Measurements from ENCODE around the gene FAM174B.

FAM174B gene

DNA sequence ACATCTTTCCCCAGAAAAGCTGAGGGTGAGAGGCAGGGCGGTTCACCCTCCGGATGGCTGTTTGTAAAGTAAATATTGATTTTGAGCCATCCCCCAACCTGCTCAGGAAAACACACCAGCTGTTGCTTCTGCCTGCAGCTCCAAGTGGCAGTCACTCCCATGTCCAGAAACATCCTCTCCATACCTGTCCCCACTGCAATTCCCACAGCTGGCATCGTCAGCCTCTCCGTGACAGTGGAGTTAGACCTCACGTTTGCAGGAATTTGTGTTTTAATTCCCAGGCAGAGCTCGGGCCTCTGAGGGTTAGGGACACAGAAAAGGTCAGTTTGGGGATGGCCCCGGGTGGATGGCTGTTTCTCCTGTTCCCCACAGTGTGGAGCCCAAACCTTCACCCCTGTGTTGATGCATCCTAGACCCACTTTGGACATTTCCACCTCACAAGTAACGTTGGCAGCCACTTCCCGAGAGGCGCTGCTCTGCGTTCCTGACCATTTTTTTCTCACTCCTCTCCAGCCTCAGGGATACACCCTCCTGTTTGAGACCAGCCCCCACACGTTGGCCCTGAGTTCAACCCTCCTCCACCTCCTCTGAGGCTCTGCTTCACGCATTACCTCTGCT, 11.8 kb upstream of the FAM174B start:
- H3K4me3 ChIP-seq (ENCODE audit: low read depth, low read length) = no peak overlapping the region
- TF ChIP-seq, protein P1, sequence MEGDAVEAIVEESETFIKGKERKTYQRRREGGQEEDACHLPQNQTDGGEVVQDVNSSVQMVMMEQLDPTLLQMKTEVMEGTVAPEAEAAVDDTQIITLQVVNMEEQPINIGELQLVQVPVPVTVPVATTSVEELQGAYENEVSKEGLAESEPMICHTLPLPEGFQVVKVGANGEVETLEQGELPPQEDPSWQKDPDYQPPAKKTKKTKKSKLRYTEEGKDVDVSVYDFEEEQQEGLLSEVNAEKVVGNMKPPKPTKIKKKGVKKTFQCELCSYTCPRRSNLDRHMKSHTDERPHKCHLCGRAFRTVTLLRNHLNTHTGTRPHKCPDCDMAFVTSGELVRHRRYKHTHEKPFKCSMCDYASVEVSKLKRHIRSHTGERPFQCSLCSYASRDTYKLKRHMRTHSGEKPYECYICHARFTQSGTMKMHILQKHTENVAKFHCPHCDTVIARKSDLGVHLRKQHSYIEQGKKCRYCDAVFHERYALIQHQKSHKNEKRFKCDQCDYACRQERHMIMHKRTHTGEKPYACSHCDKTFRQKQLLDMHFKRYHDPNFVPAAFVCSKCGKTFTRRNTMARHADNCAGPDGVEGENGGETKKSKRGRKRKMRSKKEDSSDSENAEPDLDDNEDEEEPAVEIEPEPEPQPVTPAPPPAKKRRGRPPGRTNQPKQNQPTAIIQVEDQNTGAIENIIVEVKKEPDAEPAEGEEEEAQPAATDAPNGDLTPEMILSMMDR (IDR thresholded peaks at IDR 0.05; ENCODE audit: low read depth, low read length, missing control alignments) = no peak
- in situ Hi-C loops (cut with HindIII; ENCODE audit: low sequenced_read_pairs) = no loop called here
- no peak for DNase-seq (ENCODE audit: low read depth)

DNA sequence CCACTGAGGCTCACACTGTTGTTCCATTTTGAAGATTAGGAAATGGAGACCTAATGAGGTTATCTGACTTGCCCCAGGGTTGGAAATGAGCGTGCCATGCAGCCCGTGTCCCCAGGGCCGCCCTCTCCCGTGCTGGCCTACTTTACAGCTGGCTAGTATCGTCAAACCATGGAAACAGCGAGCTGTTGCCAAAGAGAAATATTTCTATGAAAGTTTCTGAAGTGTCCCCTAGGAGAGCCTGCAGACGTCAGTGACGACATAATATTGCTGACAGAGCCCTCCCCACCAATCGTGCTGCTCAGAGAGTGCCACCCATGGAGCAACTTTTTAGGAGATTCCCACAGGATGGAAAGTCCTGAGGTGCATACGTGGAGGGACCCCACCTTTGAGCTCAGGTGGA, 11.2 kb upstream of the FAM174B start:
- H3K4me3 ChIP-seq (ENCODE audit: low read depth, low read length) = no peak overlapping the region
- in situ Hi-C loops (cut with HindIII; ENCODE audit: low sequenced_read_pairs) = no loop called here
- no peak for DNase-seq (ENCODE audit: low read depth)
- TF ChIP-seq, protein P1 (IDR thresholded peaks at IDR 0.05; ENCODE audit: low read depth, low read length, missing control alignments) = no peak

DNA sequence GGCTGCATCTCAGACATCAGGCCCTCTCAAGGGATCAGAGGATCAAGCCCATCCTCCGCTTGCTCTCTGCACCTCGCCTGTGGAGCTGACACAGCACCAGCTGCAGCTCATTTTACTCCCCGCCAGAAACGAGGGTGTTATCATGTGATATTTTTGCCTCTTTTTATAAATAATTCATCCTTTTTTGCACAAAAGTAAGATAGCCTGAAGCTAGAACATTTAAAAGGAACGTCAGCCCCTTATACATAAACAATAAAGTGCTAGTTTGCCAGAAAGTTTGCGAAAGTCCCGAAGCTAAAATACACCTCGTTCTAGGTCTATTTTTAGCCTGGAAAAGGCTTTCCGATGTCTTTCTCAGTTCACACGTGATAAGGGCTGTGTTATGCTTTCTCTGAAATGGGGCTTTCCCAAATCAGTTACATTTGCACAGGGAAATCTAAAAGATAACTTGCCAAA, 9.6 kb upstream of the FAM174B start:
- DNase-seq (ENCODE audit: low read depth) = no peak
- TF ChIP-seq, protein P1 (IDR thresholded peaks at IDR 0.05; ENCODE audit: low read depth, low read length, missing control alignments) = no peak
- in situ Hi-C loops (cut with HindIII; ENCODE audit: low sequenced_read_pairs) = no loop called here
- H3K4me3 ChIP-seq (ENCODE audit: low read depth, low read length) = no peak overlapping the region

DNA sequence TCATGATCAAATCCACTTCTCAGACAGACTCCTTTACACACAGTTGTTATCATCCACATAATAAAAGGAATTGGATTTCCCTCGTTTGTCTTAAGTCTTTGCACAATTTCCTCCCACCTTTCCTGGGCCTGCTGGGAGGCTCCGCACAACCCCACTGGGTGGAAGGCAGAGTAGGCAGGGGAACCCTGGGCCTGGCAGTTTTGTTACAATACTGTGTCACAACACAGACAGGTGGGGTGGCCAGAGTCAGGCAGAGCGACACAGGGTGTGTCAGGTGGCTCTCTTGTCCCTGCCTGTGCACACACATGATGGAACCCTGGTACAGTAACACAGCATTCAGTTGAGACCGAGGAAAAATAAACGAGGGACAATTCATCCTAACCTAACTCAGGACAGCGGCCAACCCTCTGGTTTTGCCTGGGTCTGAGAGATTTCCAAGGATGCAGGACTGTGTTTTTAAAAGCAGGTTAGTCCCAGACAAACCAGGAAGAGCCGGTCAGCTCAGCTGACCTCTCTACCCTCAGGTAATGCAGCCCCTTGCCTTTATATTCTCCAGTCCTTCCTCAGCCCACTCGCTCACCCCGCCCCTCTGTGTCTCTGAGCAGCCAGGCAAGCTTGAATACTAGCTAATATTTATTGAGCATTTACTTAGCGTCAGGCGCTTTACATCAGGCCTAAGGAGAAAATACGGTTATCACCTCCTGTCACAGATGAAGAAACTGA, 8.8 kb upstream of the FAM174B start:
- TF ChIP-seq, protein P1 (IDR thresholded peaks at IDR 0.05; ENCODE audit: low read depth, low read length, missing control alignments) = no peak
- in situ Hi-C loops (cut with HindIII; ENCODE audit: low sequenced_read_pairs) = no loop called here
- H3K4me3 ChIP-seq (ENCODE audit: low read depth, low read length) = no peak overlapping the region
- no peak for DNase-seq (ENCODE audit: low read depth)

DNA sequence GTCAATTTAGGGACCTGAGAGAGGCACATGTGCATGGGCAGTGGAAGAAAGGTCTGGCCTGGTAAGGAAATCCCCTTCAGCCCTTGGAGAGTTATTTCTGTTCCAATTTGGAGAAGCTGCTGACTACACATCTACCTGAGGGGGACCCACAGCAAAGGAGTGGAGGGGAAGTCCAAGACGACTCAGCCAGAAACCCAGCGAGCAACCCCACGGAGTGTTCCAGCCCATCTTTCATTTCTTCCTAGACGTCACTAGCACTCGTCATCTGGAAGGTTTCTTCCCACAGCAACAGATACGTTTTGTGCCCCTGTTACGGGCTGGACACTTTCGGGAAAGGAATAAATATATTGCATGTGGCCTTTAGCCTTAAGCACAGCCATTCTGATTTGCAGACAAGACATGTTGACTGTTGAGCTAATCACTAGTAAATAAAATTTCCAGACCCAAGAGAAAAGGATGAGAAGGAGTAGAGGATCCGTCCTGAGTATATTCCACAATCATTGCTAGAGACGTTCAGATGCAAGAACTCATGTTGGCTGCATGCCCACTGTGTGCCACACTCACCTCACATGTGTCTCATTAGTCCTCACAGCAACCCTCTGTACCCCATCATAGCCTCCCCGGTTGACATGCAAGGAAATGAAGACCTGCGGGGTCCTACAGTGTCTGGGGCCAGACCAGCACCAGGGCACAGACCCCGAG, 7.8 kb upstream of the FAM174B start:
- no peak overlapping the region for H3K4me3 ChIP-seq (ENCODE audit: low read depth, low read length)
- no peak for DNase-seq (ENCODE audit: low read depth)
- in situ Hi-C loops (cut with HindIII; ENCODE audit: low sequenced_read_pairs) = no loop called here
- TF ChIP-seq, protein P1 (IDR thresholded peaks at IDR 0.05; ENCODE audit: low read depth, low read length, missing control alignments) = no peak

DNA sequence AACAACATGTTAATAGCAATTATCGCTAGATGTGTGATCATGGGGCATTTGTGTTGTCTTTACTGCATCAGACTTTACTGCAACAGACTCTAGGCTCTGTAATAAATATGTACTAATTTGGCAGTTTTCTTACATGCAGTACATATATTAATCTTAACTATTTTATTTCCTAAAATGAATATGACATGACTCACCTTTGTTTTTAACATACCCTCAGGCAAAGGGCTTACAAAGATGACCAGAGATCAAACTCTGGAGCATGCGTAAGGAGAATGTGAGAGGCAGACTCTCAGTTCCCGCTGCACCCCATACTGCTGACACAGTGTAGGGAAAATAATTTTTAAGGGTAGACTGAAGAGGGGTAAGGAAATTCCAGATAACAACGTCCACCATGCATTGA, 7.2 kb upstream of the FAM174B start:
- in situ Hi-C loops (cut with HindIII; ENCODE audit: low sequenced_read_pairs) = no loop called here
- TF ChIP-seq, protein P1 (IDR thresholded peaks at IDR 0.05; ENCODE audit: low read depth, low read length, missing control alignments) = no peak
- H3K4me3 ChIP-seq (ENCODE audit: low read depth, low read length) = no peak overlapping the region
- DNase-seq (ENCODE audit: low read depth) = no peak
